Fibroblast of lung (primary cell): Measurements from ENCODE around the gene CA4.

Source experiments
- EZH2 ChIP-seq: IDR thresholded peaks from 2 replicates; pipeline ENCODE4 v1.5.1; 2012; ENCODE audit warnings: low read length, control low read depth, mild to moderate bottlenecking; ENCODE audit errors: missing control alignments
- TF ChIP-seq, protein P1 (sequence below), 2 donors: IDR thresholded peaks in 1 of 2; conservative IDR thresholded peaks in 1 of 2; 1 replicate in 1 of 2; 2 replicates in 1 of 2; pipeline ENCODE4 v1.5.1; 2011 to 2012; ENCODE audit warnings: low read length in 2 of 2, control low read depth in 1 of 2, inconsistent platforms in 1 of 2, low read depth in 1 of 2, mild to moderate bottlenecking in 1 of 2

GRCh38 chr17:60164697-60165096 lies 14.9 kb downstream of the CA4 start:
- TF ChIP-seq, protein P1, sequence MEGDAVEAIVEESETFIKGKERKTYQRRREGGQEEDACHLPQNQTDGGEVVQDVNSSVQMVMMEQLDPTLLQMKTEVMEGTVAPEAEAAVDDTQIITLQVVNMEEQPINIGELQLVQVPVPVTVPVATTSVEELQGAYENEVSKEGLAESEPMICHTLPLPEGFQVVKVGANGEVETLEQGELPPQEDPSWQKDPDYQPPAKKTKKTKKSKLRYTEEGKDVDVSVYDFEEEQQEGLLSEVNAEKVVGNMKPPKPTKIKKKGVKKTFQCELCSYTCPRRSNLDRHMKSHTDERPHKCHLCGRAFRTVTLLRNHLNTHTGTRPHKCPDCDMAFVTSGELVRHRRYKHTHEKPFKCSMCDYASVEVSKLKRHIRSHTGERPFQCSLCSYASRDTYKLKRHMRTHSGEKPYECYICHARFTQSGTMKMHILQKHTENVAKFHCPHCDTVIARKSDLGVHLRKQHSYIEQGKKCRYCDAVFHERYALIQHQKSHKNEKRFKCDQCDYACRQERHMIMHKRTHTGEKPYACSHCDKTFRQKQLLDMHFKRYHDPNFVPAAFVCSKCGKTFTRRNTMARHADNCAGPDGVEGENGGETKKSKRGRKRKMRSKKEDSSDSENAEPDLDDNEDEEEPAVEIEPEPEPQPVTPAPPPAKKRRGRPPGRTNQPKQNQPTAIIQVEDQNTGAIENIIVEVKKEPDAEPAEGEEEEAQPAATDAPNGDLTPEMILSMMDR (conservative IDR thresholded peaks at IDR 0.05 in 1 of 2, IDR thresholded peaks at IDR 0.05 in 1 of 2; ENCODE audit: low read depth in 1 of 2, low read length in 2 of 2): no peak
- no peak for TF ChIP-seq EZH2
